Measurements from ENCODE around the gene PHB1. TPM values are rescaled to one million over a fixed set of nuclear protein-coding genes. Genes with fewer than 3 reads are reported as not detected.

PHB1 gene
- total RNA-seq, 2 donors from 2014 or later = 229 to 487 TPM

DNA sequence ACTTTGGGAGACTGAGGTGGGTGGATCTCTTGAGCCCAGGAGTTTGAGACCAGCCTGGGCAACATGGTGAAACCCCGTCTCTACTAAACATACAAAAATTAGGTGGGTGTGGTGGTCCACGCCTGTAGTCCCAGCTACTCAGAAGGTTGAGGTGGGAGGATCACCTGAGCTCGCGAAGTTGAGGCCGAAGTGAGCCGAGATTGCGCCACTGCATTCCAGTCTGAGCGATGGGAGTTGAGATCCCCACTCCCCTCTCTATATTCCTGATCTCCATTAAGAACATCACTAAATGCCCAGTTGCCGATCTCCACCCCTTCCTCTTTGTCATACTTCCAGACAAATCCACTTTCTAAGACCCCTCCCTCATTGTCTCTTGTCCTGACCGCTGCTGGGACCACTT, 28.3 kb downstream of the PHB1 start:
- H3K27ac ChIP-seq = no peak overlapping the region
- H3K4me1 ChIP-seq = peaks cover 10% of the 10 kb centered on the region
- no peak overlapping the region for H3K4me3 ChIP-seq
- H3K27me3 ChIP-seq = no peaks in the 10 kb centered on the region
- no peaks in the 10 kb centered on the region for H3K36me3 ChIP-seq
- no peak for DNase-seq
- no peak overlapping the region for H3K9ac ChIP-seq (ENCODE audit: low read depth in 2 of 2, low read length in 2 of 2)
- TF ChIP-seq, protein P1, sequence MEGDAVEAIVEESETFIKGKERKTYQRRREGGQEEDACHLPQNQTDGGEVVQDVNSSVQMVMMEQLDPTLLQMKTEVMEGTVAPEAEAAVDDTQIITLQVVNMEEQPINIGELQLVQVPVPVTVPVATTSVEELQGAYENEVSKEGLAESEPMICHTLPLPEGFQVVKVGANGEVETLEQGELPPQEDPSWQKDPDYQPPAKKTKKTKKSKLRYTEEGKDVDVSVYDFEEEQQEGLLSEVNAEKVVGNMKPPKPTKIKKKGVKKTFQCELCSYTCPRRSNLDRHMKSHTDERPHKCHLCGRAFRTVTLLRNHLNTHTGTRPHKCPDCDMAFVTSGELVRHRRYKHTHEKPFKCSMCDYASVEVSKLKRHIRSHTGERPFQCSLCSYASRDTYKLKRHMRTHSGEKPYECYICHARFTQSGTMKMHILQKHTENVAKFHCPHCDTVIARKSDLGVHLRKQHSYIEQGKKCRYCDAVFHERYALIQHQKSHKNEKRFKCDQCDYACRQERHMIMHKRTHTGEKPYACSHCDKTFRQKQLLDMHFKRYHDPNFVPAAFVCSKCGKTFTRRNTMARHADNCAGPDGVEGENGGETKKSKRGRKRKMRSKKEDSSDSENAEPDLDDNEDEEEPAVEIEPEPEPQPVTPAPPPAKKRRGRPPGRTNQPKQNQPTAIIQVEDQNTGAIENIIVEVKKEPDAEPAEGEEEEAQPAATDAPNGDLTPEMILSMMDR (IDR thresholded peaks at IDR 0.05) = no peak
- intact Hi-C loops (cut with DNase I) = no loop called here
- no peaks in the 10 kb centered on the region for H3K9me3 ChIP-seq

DNA sequence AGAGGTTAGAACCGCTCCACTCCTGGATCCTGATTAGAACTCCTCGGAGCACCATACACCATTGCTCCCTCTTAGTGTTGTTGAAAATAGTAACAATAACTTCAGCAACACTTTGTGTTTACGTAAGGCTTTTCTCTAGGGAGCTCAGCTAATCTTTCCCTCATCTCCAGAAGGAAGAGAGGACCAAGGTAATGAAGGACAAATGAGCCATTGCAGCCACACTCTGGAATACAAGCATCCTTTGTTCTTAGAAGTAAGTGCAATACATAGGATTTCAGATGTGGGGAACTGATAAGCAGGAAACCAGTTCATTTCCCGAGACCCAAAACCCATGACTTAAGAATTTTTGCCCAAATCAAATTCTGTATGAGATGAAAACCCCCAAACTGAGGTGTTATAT, 29.7 kb downstream of the PHB1 start:
- Histone ChIP-seq H3K27ac (no peak overlapping the region), H3K27me3 (no peaks in the 10 kb centered on the region), H3K4me1 (no peaks in the 10 kb centered on the region), H3K36me3 (no peaks in the 10 kb centered on the region), H3K9me3 (no peaks in the 10 kb centered on the region), H3K4me3 (no peak overlapping the region), H3K9ac (ENCODE audit: low read depth in 2 of 2, low read length in 2 of 2) (no peak overlapping the region)
- intact Hi-C loops (cut with DNase I) = no loop called here
- TF ChIP-seq, protein P1 (IDR thresholded peaks at IDR 0.05) = no peak
- no peak for DNase-seq

DNA sequence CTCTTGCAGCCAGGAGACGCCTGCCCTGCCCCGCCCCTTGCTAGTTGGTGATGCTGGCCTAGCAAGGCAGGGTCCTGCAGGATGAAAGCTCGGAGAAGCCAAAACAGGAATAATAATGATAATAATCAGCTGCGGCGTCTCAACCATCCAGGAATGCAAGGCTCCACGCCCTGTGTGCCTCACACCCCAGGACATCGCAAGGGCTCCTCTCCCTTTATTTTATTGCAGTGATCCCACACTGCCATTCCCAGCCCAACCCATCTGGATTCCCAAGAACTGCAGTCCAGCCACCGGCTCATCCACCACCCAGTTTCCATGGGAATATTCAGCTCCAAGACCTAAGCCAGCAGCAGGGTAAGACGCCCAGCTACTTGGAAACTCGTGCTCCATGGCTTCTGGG, 31.6 kb downstream of the PHB1 start:
- Histone ChIP-seq H3K27me3 (no peaks in the 10 kb centered on the region), H3K9ac (ENCODE audit: low read depth in 2 of 2, low read length in 2 of 2) (no peak overlapping the region), H3K4me1 (no peaks in the 10 kb centered on the region), H3K36me3 (no peaks in the 10 kb centered on the region), H3K9me3 (no peaks in the 10 kb centered on the region), H3K4me3 (no peak overlapping the region), H3K27ac (no peak overlapping the region)
- TF ChIP-seq, protein P1 (IDR thresholded peaks at IDR 0.05) = no peak
- intact Hi-C loops (cut with DNase I) = no loop called here
- DNase-seq = no peak

DNA sequence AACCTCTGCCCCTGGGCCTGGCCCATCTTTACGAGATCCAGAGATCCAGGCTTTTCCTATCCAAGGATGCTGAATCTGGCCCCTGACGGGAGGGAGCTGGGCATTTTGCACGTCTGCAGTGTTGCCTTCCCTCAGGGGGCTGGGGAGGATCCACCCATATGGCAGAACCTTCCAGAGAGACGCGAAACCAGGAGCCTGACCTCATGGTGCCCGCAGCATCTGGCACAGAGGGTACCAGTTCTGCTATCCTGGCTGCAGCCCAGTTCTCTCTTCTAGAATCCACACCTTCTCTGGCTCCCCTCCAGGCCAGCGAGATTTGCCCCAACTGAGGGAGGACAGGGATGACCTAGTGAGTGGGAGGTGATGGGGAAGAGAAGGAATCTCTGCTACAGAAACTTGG, 32.1 kb downstream of the PHB1 start:
- Histone ChIP-seq H3K9me3 (no peaks in the 10 kb centered on the region), H3K36me3 (no peaks in the 10 kb centered on the region), H3K9ac (ENCODE audit: low read depth in 2 of 2, low read length in 2 of 2) (no peak overlapping the region), H3K4me3 (no peak overlapping the region), H3K27ac (no peak overlapping the region), H3K4me1 (no peaks in the 10 kb centered on the region), H3K27me3 (no peaks in the 10 kb centered on the region)
- no peak for DNase-seq
- TF ChIP-seq, protein P1 (IDR thresholded peaks at IDR 0.05) = no peak
- intact Hi-C loops (cut with DNase I) = no loop called here

DNA sequence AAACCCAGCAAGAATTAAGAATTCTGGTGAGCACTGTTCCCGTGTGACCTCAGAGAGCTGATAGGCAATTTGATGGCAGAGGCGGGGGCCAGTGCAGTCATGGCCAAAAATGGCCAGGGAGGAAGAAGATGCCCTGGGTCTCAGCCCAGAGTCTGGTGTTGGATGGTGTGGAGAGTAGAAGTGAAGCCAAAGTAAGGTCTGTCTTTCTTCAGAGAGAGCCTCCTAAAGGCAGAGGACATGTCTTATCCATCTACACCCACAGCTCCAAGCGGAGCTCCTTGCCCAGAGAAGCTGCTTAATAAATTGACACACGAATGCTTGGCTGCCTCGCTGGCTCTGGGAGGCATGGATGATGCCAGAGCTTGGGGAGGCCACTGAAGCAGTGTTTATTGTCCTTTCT, 32.9 kb downstream of the PHB1 start:
- Histone ChIP-seq H3K36me3 (no peaks in the 10 kb centered on the region), H3K27ac (no peak overlapping the region), H3K9ac (ENCODE audit: low read depth in 2 of 2, low read length in 2 of 2) (no peak overlapping the region), H3K4me1 (no peaks in the 10 kb centered on the region), H3K9me3 (no peaks in the 10 kb centered on the region), H3K4me3 (no peak overlapping the region), H3K27me3 (no peaks in the 10 kb centered on the region)
- TF ChIP-seq, protein P1 (IDR thresholded peaks at IDR 0.05) = no peak
- DNase-seq = no peak
- intact Hi-C loops (cut with DNase I) = no loop called here

DNA sequence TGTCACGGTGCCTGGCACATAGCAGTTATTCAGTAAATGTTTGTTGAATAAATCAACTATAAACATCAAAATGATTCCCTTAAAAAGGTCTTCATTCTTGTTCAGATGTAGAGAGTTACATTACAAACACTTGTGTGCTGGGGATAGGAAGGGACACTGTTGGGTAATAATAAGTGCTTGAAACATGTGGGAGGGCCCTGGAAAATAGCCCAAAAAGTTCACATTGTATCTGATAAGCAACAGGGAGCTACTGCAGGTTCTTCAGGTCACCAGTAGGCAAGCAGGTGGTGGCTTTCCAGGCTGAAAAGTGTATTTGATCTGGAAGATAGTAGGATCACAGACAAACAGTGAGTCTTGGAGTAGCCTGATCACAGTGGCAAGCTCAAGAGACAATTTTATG, 33.6 kb downstream of the PHB1 start:
- Histone ChIP-seq H3K27me3 (no peaks in the 10 kb centered on the region), H3K4me1 (no peaks in the 10 kb centered on the region), H3K4me3 (no peak overlapping the region), H3K9me3 (no peaks in the 10 kb centered on the region), H3K9ac (ENCODE audit: low read depth in 2 of 2, low read length in 2 of 2) (no peak overlapping the region), H3K36me3 (no peaks in the 10 kb centered on the region), H3K27ac (no peak overlapping the region)
- DNase-seq = no peak
- TF ChIP-seq, protein P1 (IDR thresholded peaks at IDR 0.05) = no peak
- intact Hi-C loops (cut with DNase I) = no loop called here
